Fibroblast of mammary gland (primary cell): ENCODE results near the gene LTBP1.

Experiments used
- DNase-seq: peaks from one replicate; pipeline ENCODE4 v3.0.0-alpha.2; 2010; ENCODE audit warnings: low read depth
- H3K4me3 ChIP-seq: 2 replicates; pipeline ENCODE4 v1.5.1; 2011; ENCODE audit warnings: low read depth, mild to moderate bottlenecking, low read length, moderate library complexity; ENCODE audit not compliant: control insufficient read depth
- CTCF ChIP-seq: conservative IDR thresholded peaks from 2 replicates; pipeline ENCODE4 v1.5.1; 2011; ENCODE audit warnings: low read depth, low read length, inconsistent platforms; ENCODE audit not compliant: control insufficient read depth, insufficient read depth

LTBP1 gene

GRCh38 chr2:32931945-32932709, 14.6 kb upstream of the LTBP1 start:
- no peak overlapping the region for H3K4me3 ChIP-seq
- no peak for DNase-seq
- no peak for TF ChIP-seq CTCF

GRCh38 chr2:32932825-32933755, 13.7 kb upstream of the LTBP1 start:
- no peak for TF ChIP-seq CTCF
- H3K4me3 ChIP-seq = no peak overlapping the region
- no peak for DNase-seq

GRCh38 chr2:32933756-32934095, 13.0 kb upstream of the LTBP1 start:
- TF ChIP-seq CTCF = no peak
- H3K4me3 ChIP-seq = no peak overlapping the region
- DNase-seq = no peak

GRCh38 chr2:32937602-32938448, 8.9 kb upstream of the LTBP1 start:
- TF ChIP-seq CTCF = no peak
- H3K4me3 ChIP-seq = no peak overlapping the region
- DNase-seq = peak; percentile 14

- H3K4me3 ChIP-seq = no peak overlapping the region
- no peak for TF ChIP-seq CTCF
Measured at GRCh38 chr2:32938934-32939333, 7.8 kb upstream of the LTBP1 start.

GRCh38 chr2:32940316-32940997, 6.3 kb upstream of the LTBP1 start:
- H3K4me3 ChIP-seq = no peak overlapping the region
- no peak for DNase-seq
- no peak for TF ChIP-seq CTCF

More at GRCh38 chr2:32938934-32939333, 7.8 kb upstream of the LTBP1 start:
- no peak for DNase-seq
